NCI-H146 treated with DMSO at 0.1 percent for 48 hours (cell line): Measurements from ENCODE around the gene TSC2.

Source experiments
- DNase-seq: peaks from one replicate; lab custom pipeline; 2025; ENCODE audit not compliant: unreplicated experiment; lab: John Stamatoyannopoulos, UW

TSC2 gene

GRCh38 chr16:2042171-2042985 lies 5.4 kb upstream of the TSC2 start:
- DNase-seq: peak; percentile 60

- DNase-seq: no peak
Observed at GRCh38 chr16:2042986-2043666, 4.7 kb upstream of the TSC2 start.

- no peak for DNase-seq
Observed at GRCh38 chr16:2043667-2044451, 3.9 kb upstream of the TSC2 start.

- no peak for DNase-seq
Observed at GRCh38 chr16:2044541-2044940, 3.2 kb upstream of the TSC2 start.

GRCh38 chr16:2045965-2046892 lies 1.6 kb upstream of the TSC2 start:
- no peak for DNase-seq

- DNase-seq: no peak
Observed at GRCh38 chr16:2046893-2047329, 874 bp upstream of the TSC2 start.

- no peak for DNase-seq
Observed at GRCh38 chr16:2048116-2048543, 345 bp downstream of the TSC2 start.

- no peak for DNase-seq
Observed at GRCh38 chr16:2053211-2053610, 5.4 kb downstream of the TSC2 start.

- DNase-seq: no peak
Observed at GRCh38 chr16:2053897-2054296, 6.1 kb downstream of the TSC2 start.

GRCh38 chr16:2054543-2055245 lies 6.9 kb downstream of the TSC2 start:
- DNase-seq: no peak

GRCh38 chr16:2056077-2056476 lies 8.3 kb downstream of the TSC2 start:
- DNase-seq: no peak

- DNase-seq: no peak
Observed at GRCh38 chr16:2056681-2057407, 9.1 kb downstream of the TSC2 start.

GRCh38 chr16:2057438-2057837 lies 9.7 kb downstream of the TSC2 start:
- no peak for DNase-seq

- DNase-seq: no peak
Observed at GRCh38 chr16:2058420-2058819, 10.6 kb downstream of the TSC2 start.

- no peak for DNase-seq
Observed at GRCh38 chr16:2058872-2059271, 11.1 kb downstream of the TSC2 start.

GRCh38 chr16:2060346-2060745 lies 12.6 kb downstream of the TSC2 start:
- DNase-seq: no peak

GRCh38 chr16:2061023-2061422 lies 13.2 kb downstream of the TSC2 start:
- DNase-seq: no peak

- DNase-seq: no peak
Observed at GRCh38 chr16:2061526-2061925, 13.7 kb downstream of the TSC2 start.

GRCh38 chr16:2062801-2063200 lies 15.0 kb downstream of the TSC2 start:
- no peak for DNase-seq
